GM10266 (cell line): Measurements from ENCODE around the gene STAT6.

Source experiments
- DNase-seq: peaks from one replicate; pipeline ENCODE4 v3.0.0; 2012; ENCODE audit errors: extremely low spot score
- TF ChIP-seq, protein P1 (sequence below): IDR thresholded peaks from 2 replicates; pipeline ENCODE4 v1.5.1; 2012; ENCODE audit warnings: mild to moderate bottlenecking, low read depth; ENCODE audit not compliant: control insufficient read depth, insufficient read depth; ENCODE audit errors: missing control alignments

STAT6 gene, protein sequence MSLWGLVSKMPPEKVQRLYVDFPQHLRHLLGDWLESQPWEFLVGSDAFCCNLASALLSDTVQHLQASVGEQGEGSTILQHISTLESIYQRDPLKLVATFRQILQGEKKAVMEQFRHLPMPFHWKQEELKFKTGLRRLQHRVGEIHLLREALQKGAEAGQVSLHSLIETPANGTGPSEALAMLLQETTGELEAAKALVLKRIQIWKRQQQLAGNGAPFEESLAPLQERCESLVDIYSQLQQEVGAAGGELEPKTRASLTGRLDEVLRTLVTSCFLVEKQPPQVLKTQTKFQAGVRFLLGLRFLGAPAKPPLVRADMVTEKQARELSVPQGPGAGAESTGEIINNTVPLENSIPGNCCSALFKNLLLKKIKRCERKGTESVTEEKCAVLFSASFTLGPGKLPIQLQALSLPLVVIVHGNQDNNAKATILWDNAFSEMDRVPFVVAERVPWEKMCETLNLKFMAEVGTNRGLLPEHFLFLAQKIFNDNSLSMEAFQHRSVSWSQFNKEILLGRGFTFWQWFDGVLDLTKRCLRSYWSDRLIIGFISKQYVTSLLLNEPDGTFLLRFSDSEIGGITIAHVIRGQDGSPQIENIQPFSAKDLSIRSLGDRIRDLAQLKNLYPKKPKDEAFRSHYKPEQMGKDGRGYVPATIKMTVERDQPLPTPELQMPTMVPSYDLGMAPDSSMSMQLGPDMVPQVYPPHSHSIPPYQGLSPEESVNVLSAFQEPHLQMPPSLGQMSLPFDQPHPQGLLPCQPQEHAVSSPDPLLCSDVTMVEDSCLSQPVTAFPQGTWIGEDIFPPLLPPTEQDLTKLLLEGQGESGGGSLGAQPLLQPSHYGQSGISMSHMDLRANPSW

DNA sequence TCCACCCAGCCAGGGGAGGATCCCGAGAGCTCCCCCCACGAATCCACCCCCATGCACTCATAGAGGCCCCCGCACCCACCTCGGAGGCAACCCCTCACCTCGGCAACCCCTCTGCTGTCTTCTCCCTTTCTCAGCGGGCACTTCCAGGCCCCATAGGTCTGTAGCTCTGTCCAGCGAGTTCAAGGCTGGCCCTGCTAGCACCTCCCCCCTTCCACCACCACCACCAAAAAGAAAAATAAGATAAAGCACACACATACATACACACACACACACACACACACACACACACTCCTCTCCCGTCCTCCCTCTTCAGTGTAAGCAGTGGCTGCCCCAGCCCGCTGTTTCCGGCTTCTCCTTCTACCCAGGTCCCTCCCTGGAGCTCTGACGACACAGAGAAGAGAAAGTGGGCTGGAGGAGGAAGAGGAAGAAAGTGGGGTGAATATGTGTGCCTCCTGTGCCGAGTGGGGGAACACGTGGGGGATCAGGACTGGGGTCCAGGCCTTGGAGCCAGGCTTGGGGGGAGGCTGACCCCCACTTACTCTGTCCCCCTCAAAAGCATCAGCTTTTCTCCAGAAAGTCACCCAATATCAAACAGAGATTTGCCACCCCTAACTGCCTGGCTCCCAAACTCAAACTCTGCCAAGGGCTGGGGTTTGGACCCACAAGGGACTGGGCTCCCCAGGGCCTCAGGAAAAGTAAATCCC is at the start of gene STAT6:
TSS of gene STAT6 (minus strand) at position 332 of the 704 bp plus-strand sequence. CDS start 3,084 bp downstream, outside the sequence.
- TF ChIP-seq, protein P1, sequence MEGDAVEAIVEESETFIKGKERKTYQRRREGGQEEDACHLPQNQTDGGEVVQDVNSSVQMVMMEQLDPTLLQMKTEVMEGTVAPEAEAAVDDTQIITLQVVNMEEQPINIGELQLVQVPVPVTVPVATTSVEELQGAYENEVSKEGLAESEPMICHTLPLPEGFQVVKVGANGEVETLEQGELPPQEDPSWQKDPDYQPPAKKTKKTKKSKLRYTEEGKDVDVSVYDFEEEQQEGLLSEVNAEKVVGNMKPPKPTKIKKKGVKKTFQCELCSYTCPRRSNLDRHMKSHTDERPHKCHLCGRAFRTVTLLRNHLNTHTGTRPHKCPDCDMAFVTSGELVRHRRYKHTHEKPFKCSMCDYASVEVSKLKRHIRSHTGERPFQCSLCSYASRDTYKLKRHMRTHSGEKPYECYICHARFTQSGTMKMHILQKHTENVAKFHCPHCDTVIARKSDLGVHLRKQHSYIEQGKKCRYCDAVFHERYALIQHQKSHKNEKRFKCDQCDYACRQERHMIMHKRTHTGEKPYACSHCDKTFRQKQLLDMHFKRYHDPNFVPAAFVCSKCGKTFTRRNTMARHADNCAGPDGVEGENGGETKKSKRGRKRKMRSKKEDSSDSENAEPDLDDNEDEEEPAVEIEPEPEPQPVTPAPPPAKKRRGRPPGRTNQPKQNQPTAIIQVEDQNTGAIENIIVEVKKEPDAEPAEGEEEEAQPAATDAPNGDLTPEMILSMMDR, result no peak

DNA sequence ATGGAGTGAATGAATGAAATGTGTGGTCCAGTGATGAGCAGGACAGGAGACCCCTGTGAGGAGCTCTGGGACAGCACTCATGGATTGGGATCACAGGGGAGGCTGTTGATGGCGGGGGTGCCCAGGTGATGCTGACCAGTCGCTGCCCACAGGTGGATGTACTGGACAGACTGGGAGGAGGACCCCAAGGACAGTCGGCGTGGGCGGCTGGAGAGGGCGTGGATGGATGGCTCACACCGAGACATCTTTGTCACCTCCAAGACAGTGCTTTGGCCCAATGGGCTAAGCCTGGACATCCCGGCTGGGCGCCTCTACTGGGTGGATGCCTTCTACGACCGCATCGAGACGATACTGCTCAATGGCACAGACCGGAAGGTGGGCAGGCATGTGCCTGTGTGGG is 49.6 kb upstream of the STAT6 start:
- no peak for DNase-seq
- TF ChIP-seq, protein P1, result no peak

More for the DNA sequence above, at the start of gene STAT6:
- peak; percentile 70 for DNase-seq

DNA sequence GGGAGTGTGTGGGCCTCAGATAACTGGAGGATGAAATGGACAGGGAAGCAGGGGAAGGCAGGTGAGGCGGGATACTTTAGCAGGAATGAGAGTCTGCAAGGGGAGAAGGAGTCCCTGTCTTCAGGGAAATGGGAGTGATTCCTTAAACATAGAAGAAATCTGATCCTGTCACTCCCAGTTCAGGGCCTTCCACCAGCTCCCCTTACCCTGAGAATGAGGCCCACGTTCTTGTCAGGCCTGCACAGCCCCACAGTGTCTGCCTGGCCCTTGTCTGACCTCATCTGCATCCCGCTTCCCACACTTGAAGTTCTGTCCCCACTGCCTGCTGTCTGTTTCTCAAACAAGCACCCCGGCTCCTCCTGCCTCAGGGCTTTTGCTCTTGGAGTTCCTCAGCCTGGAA is 48.9 kb upstream of the STAT6 start:
- no peak for DNase-seq
- TF ChIP-seq, protein P1, result no peak

DNA sequence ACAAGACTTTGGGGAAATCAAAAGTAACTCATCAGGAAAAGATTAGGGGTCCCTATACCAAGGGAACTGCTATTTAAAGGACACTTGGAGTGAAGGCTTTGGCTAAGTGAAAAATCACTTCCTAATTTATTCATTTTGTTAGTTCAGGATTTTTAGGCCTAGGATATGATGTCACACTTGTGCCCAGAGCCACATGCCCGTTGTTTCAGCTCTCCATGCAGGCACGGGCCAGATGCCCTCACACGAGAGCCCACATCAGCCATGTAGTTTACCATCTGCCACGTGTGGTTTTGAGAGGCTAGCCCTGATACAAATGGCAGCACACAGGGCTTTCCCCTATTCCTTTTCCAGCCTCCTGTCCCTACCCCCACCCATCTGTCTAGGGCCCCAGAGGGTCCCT is 48.1 kb upstream of the STAT6 start:
- no peak for DNase-seq

DNA sequence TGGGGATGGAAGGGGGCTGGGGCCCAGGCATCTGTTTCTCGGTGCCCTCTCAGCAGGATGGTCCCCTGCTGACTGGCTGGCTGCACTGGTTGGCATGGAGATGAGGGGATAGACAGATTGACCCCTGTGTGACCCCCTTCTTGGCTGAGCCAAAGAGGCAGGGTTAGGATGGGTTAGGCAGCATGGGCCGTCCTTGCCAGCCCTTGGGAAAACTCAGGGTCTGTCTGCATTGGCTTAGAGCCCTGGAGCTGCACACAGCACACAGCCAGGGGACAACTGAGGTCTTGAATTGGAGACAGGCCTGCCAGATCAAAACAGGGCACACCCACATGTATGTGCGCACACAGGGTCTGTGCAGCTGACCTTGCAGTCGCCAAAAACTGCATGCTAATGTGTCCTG is 47.5 kb upstream of the STAT6 start:
- TF ChIP-seq, protein P1, result no peak
- no peak for DNase-seq

More for the DNA sequence above, 48.1 kb upstream of the STAT6 start:
- TF ChIP-seq, protein P1, result no peak

DNA sequence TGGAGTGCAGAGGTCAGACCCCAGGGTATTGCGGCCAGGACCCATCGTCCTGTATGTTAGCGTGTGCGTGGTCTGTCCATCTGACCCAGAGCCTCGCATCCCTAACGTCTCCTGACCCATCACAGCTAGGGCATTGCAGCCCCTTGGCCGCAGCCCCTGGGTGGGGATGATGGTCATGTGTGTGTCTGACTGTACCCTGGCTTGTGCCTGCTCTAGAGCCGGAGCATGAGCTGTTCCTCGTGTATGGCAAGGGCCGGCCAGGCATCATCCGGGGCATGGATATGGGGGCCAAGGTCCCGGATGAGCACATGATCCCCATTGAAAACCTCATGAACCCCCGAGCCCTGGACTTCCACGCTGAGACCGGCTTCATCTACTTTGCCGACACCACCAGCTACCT is 47.0 kb upstream of the STAT6 start:
- no peak for DNase-seq
- TF ChIP-seq, protein P1, result no peak
